Spinal cord (tissue), 4 donors: ENCODE results near the gene PLA1A. TPM values are rescaled to one million over a fixed set of nuclear protein-coding genes. Genes with fewer than 3 reads are reported as not detected.

Source experiments
- polyA plus RNA-seq, 2 donors: library from polyadenylated mRNA; unstranded; fragments of 120-200 nt; gene quantifications; one replicate each; pipeline ENCODE4 v1.2.1, GENCODE V29; 2013; ENCODE audit not compliant: insufficient read length in 2 of 2
- total RNA-seq, 2 donors: library from RNA; depleted of rRNA in 1 of 2; stranded (reverse); fragments of 120-200 nt in 1 of 2; fragments of >200 nt in 1 of 2; gene quantifications; one replicate each; pipeline versions ENCODE4 v1.2.3 to v1.2.4, GENCODE V29; 2013 to 2014

Gene PLA1A
- total and polyA plus RNA-seq, 4 donors = 0.41 to 1.9 (median 0.57) TPM

Other genes starting within 250 kb of the PLA1A start
- gene TMEM39A, start 134.3 kb upstream of the PLA1A start, total RNA-seq = 10 to 100 TPM; 31.1 to 38.7 TPM
- gene TMEM39A, start 134.3 kb upstream of the PLA1A start, polyA plus RNA-seq = 10 to 100 TPM; 19.9 to 26.8 TPM
- 10 to 100 TPM; 20.2 to 22.9 TPM for gene POGLUT1, start 128.9 kb upstream of the PLA1A start, total RNA-seq
- 10 to 100 TPM; 17.2 to 22.7 TPM for gene POGLUT1, start 128.9 kb upstream of the PLA1A start, polyA plus RNA-seq
- gene TIMMDC1, start 99.3 kb upstream of the PLA1A start, total RNA-seq = 10 to 100 TPM; 49.5 to 89.7 TPM
- 100 to 1,000 TPM; 104 to 105 TPM for gene TIMMDC1, start 99.3 kb upstream of the PLA1A start, polyA plus RNA-seq
- under 1 TPM in 1 of 2 donors, not detected in 1; 0.20 TPM for gene CD80, start 38.3 kb upstream of the PLA1A start, total RNA-seq
- gene CD80, start 38.3 kb upstream of the PLA1A start, polyA plus RNA-seq = not detected
- 1 to 10 TPM; 2.5 to 3.2 TPM for gene ADPRH, start 18.4 kb upstream of the PLA1A start, total RNA-seq
- gene ADPRH, start 18.4 kb upstream of the PLA1A start, polyA plus RNA-seq = 1 to 10 TPM; 2.7 to 3.1 TPM
- gene POPDC2, start 62.7 kb downstream of the PLA1A start, total RNA-seq = 1 to 10 TPM in 1 of 2 donors, under 1 TPM in 1; 0.89 to 4.6 TPM
- 1 to 10 TPM; 1.8 to 3.9 TPM for gene POPDC2, start 62.7 kb downstream of the PLA1A start, polyA plus RNA-seq
- 10 to 100 TPM; 22.8 to 42.4 TPM for gene COX17, start 79.5 kb downstream of the PLA1A start, total RNA-seq
- gene COX17, start 79.5 kb downstream of the PLA1A start, polyA plus RNA-seq = 10 to 100 TPM; 48.0 to 58.5 TPM
- 10 to 100 TPM in 1 of 2 donors, 1 to 10 TPM in 1; 8.8 to 18.3 TPM for gene CFAP91, start 105.1 kb downstream of the PLA1A start, total RNA-seq
- 10 to 100 TPM; 14.0 to 14.6 TPM for gene CFAP91, start 105.1 kb downstream of the PLA1A start, polyA plus RNA-seq
- gene NR1I2, start 184.2 kb downstream of the PLA1A start, total RNA-seq = under 1 TPM; 0.50 to 0.69 TPM
- gene NR1I2, start 184.2 kb downstream of the PLA1A start, polyA plus RNA-seq = under 1 TPM; 0.33 to 0.43 TPM